RWPE2 (cell line): ENCODE data around the gene BRD7.

ENCODE experiments used
- ATAC-seq: fragments of 200-7000 bp; cut with Tn5 transposase; 3 replicates; pipeline ENCODE4 v1.9.1; 2021; ENCODE audit warnings: low read depth
- DNase-seq: peaks from one replicate; pipeline ENCODE4 v3.0.0-alpha.2; 2020; ENCODE audit warnings: low spot score
- H3K27ac ChIP-seq: fragments of 450-650 bp; 2 replicates; pipeline ENCODE4 v1.5.1; 2017; ENCODE audit warnings: mild to moderate bottlenecking; ENCODE audit not compliant: poor library complexity, severe bottlenecking
- H3K27me3 ChIP-seq: fragments of 250-450 bp; sonication (Bioruptor Pico); 2 replicates; pipeline ENCODE4 v1.5.1; 2021; ENCODE audit warnings: mild to moderate bottlenecking, moderate library complexity; ENCODE audit not compliant: insufficient read depth, poor library complexity, severe bottlenecking
- H3K36me3 ChIP-seq: fragments of 250-450 bp; sonication (Bioruptor Pico); 2 replicates; pipeline ENCODE4 v1.5.1; 2020; ENCODE audit warnings: low read depth, mild to moderate bottlenecking, moderate library complexity
- H3K4me1 ChIP-seq: fragments of 250-450 bp; sonication (Bioruptor Pico); 2 replicates; pipeline ENCODE4 v1.5.1; 2021; ENCODE audit warnings: mild to moderate bottlenecking, moderate library complexity; ENCODE audit not compliant: insufficient read depth, poor library complexity, severe bottlenecking
- H3K4me3 ChIP-seq: fragments of 250-450 bp; sonication (Bioruptor Pico); 2 replicates; pipeline ENCODE4 v1.5.1; 2021; ENCODE audit warnings: mild to moderate bottlenecking, moderate library complexity; ENCODE audit not compliant: severe bottlenecking
- H3K9me3 ChIP-seq: fragments of 250-450 bp; sonication (Bioruptor Pico); 2 replicates; pipeline ENCODE4 v1.5.1; 2021; ENCODE audit warnings: mild to moderate bottlenecking, moderate library complexity; ENCODE audit not compliant: severe bottlenecking
- TF ChIP-seq, protein P1 (sequence below): fragments of 450-650 bp; IDR thresholded peaks from one replicate; pipeline ENCODE4 v1.5.1; 2017; ENCODE audit warnings: mild to moderate bottlenecking, moderate library complexity; ENCODE audit not compliant: poor library complexity, severe bottlenecking

Gene BRD7

DNA sequence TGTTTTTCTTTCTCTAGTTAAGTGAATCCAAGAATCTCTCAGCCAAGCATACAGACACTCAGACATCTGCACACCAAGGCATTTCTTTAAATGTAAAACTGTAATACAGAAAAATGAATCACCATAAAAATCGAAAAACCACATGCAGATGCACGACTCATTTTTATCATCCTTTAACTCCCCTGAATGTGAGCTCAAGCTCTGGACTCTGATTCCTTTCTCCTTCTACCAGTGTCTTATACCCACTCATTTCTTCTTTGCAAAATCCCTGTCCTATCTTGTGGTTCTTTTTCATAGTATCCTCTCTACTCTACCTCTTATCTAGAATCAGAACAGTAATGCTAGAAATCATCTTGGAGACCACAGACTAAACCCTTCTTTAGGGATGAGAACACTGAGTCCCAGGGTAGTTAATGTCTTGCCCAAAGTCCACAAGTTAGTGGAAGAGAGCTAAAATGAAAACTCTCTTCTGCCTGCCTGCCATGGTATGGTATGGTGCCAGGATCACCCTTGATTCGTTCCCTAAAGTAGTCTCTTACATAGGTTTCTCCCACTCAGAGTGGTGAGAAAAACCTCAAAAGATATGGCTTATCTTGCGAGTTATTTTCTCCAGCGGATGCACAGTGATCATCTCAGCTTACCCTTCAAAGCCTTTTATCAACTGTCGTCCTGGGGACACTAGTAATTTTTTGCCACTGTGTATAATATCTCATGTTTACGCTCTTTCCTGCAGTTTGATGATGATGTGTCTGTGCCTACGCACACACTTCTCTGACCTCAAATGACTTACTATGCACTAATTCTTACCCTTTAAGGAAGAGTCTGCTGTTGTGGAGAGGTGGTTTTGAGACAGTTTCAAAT lies 30.2 kb downstream of the BRD7 start:
- Histone ChIP-seq H3K27ac (no peak overlapping the region), H3K27me3 (no peaks in the 10 kb centered on the region), H3K4me1 (no peaks in the 10 kb centered on the region), H3K4me3 (no peak overlapping the region), H3K36me3 (peaks cover 81% of the 10 kb centered on the region), H3K9me3 (no peaks in the 10 kb centered on the region)
- no peak for ATAC-seq
- TF ChIP-seq, protein P1, sequence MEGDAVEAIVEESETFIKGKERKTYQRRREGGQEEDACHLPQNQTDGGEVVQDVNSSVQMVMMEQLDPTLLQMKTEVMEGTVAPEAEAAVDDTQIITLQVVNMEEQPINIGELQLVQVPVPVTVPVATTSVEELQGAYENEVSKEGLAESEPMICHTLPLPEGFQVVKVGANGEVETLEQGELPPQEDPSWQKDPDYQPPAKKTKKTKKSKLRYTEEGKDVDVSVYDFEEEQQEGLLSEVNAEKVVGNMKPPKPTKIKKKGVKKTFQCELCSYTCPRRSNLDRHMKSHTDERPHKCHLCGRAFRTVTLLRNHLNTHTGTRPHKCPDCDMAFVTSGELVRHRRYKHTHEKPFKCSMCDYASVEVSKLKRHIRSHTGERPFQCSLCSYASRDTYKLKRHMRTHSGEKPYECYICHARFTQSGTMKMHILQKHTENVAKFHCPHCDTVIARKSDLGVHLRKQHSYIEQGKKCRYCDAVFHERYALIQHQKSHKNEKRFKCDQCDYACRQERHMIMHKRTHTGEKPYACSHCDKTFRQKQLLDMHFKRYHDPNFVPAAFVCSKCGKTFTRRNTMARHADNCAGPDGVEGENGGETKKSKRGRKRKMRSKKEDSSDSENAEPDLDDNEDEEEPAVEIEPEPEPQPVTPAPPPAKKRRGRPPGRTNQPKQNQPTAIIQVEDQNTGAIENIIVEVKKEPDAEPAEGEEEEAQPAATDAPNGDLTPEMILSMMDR: no peak
- no peak for DNase-seq

DNA sequence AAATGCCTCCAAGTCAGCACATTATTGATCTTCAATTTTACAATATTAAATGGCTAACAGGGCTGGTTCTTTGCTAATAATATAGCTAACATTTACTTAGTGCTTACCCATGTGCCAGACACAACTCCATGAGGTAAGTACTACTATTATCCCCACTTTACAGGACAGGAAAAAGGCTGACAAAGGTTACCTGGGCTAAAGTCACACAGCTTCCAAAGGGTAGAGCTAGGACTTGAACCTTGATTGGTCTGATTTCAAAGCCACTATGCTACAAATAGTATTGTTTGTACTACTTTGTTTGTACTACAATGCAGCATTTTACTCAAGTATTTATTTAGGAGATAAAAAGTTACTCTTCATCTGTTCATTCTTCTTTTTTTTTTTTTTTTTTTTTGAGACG lies 31.9 kb downstream of the BRD7 start:
- no peak for ATAC-seq
- Histone ChIP-seq H3K36me3 (peaks cover 81% of the 10 kb centered on the region), H3K4me1 (no peaks in the 10 kb centered on the region), H3K4me3 (no peak overlapping the region), H3K27ac (no peak overlapping the region), H3K9me3 (no peaks in the 10 kb centered on the region), H3K27me3 (no peaks in the 10 kb centered on the region)
- no peak for DNase-seq
- TF ChIP-seq, protein P1: no peak

DNA sequence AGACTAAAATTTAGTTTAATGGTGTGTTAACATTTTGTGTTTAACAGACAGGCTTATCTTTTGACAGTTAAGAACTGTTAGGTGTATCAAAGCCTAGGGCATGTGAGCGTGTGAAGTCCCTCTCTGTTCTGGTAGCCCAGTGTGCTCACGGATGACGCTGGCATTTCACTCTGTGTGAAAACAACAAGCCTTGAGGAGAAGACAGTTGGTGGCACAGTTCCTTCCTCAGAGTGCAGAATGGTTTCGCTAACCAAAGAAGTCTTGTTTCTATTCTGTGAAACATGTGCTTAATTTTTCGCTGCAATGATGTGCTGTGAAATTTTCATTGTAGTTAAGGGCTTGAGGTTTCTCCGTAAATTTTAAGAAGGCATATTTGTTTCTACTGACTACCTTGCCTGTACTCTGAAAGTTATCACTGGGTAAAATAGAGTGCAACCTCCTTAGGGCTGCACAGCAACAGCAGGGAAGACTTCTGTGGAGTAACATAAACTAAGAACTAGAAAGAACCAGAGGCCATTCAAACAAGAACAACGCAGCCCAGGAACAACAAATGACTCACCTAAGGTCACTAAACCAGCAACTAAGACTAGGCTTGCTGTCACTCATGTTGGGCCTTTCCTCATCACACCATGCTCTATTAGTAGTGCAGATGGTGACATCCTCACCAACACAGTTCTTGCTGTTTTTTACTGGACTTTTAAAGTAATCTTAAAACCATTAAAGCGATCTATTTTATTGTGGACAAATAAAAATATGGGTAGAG lies 33.4 kb downstream of the BRD7 start:
- no peak overlapping the region for H3K4me3 ChIP-seq
- ATAC-seq (no peak), DNase-seq (no peak)
- no peaks in the 10 kb centered on the region for H3K9me3 ChIP-seq
- peaks cover 82% of the 10 kb centered on the region for H3K36me3 ChIP-seq
- TF ChIP-seq, protein P1: no peak
- no peak overlapping the region for H3K27ac ChIP-seq
- no peaks in the 10 kb centered on the region for H3K27me3 ChIP-seq
- no peaks in the 10 kb centered on the region for H3K4me1 ChIP-seq

DNA sequence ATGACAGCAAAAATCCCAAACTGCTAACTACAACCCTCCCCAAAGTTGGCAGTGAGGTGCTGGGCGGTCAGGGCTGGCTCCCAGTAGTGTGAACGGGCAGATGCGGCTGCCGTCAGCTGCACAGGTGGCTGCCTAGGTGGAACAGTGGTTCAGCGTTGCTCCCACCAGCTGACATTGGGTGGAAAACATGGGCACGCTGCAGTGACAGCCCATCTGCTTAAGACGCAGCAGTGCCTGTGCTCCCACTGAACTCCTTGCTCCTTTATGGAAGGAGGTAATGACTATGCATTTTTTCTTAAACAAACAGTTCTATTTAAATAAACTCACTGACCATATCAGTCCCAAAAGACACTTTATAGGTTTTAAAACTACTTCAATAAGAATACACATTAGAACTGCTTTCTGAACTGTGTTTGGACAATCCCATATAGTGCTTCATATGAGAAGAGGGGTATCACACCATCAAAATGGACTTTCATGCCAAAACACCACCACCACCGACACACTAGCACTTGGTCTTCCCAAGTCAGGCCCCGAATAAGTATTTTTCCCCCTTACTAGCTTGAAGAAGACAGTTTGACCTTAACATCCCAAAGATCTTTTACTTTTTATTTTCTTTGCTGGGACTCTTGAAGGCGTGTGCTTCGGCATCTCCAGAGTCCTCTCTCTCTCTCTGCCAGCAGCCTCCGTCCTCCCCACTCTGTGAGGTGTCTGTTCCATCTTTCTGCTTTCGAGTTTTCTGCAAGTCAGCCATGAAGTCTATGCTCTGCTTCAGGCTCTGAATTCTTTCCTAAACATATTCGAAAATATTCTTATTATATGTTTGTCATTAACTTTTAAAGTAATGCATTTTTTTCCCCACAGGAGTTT lies 34.4 kb downstream of the BRD7 start:
- ATAC-seq (no peak), DNase-seq (no peak)
- Histone ChIP-seq H3K4me3 (no peak overlapping the region), H3K9me3 (no peaks in the 10 kb centered on the region), H3K27me3 (no peaks in the 10 kb centered on the region), H3K27ac (no peak overlapping the region), H3K36me3 (peaks cover 79% of the 10 kb centered on the region), H3K4me1 (no peaks in the 10 kb centered on the region)
- TF ChIP-seq, protein P1: no peak
